Panc1 (cell line): ENCODE data around the gene UBE2J2. TPM values are rescaled to one million over a fixed set of nuclear protein-coding genes. Genes with fewer than 3 reads are reported as not detected.

ENCODE experiments used
- ATAC-seq: fragments of 200-7000 bp; cut with Tn5 transposase; 2 replicates; pipeline ENCODE4 v1.9.1; 2020; ENCODE audit warnings: mild to moderate bottlenecking, moderate library complexity
- BruUV-seq: library from RNA; stranded (reverse); fragments of 400-500 nt; replicated peaks from 2 replicates; lab custom pipeline; 2021; lab: Mats Ljungman, UMichigan
- CTCF ChIA-PET: fragments of 300-600 bp; sonication (Branson Sonifier 250); formaldehyde crosslinking; loops from one replicate; lab custom pipeline; 2022; ENCODE audit warnings: antibody characterized with exemption; lab: Charles Lee
- POLR2A ChIA-PET: fragments of 300-600 bp; sonication (Branson Sonifier 250); formaldehyde crosslinking; loops from one replicate; lab custom pipeline; 2022; ENCODE audit warnings: antibody characterized with exemption; lab: Charles Lee
- DNase-seq: peaks from one replicate; pipeline ENCODE4 v3.0.0-alpha.2; 2010; ENCODE audit warnings: low read depth, low spot score
- H3K27ac ChIP-seq: 2 replicates; pipeline ENCODE4 v1.5.1; 2011; ENCODE audit warnings: mild to moderate bottlenecking, low read length, inconsistent platforms
- H3K27me3 ChIP-seq: fragments of 200-500 bp; sonication (Bioruptor generic); 2 replicates; pipeline ENCODE4 v1.6.0; 2014; ENCODE audit warnings: low read length, inconsistent platforms; ENCODE audit not compliant: control insufficient read depth, insufficient read depth
- H3K36me3 ChIP-seq: fragments of 200-500 bp; sonication (Bioruptor generic); 2 replicates; pipeline ENCODE4 v1.5.1; 2014; ENCODE audit warnings: inconsistent platforms, mild to moderate bottlenecking, low read length, moderate library complexity; ENCODE audit not compliant: control insufficient read depth, insufficient read depth
- H3K4me1 ChIP-seq: 2 replicates; pipeline ENCODE4 v1.5.1; 2011; ENCODE audit warnings: inconsistent platforms, mild to moderate bottlenecking, low read length, moderate library complexity; ENCODE audit not compliant: control insufficient read depth, insufficient read depth
- H3K4me3 ChIP-seq, 2 experiments: 2 replicates each; pipeline ENCODE4 v1.5.1; 2011 to 2012; ENCODE audit warnings: low read depth in 2 of 2, low read length in 2 of 2, mild to moderate bottlenecking in 2 of 2, inconsistent platforms in 1 of 2, moderate library complexity in 1 of 2
- H3K9me3 ChIP-seq: fragments of 200-500 bp; sonication (Bioruptor generic); 2 replicates; pipeline ENCODE4 v1.5.1; 2014; ENCODE audit warnings: low read depth, mild to moderate bottlenecking, inconsistent platforms, low read length, moderate library complexity; ENCODE audit not compliant: control insufficient read depth, insufficient read depth
- CTCF ChIP-seq: fragments of 450-650 bp; IDR thresholded peaks from 2 replicates; pipeline ENCODE4 v1.5.1; 2017; ENCODE audit warnings: mild to moderate bottlenecking
- POLR2AphosphoS5 ChIP-seq: IDR thresholded peaks from 2 replicates; pipeline ENCODE4 v1.6.1; 2012; ENCODE audit warnings: mild to moderate bottlenecking, low read depth, low read length, moderate library complexity
- REST ChIP-seq, 2 experiments: IDR thresholded peaks; 2 replicates each; pipeline ENCODE4 v1.6.1; 2011 to 2012; ENCODE audit warnings: low read depth in 2 of 2, control low read depth in 1 of 2, low read length in 1 of 2, mild to moderate bottlenecking in 1 of 2, moderate library complexity in 1 of 2; ENCODE audit not compliant: insufficient read depth in 1 of 2
- SIN3A ChIP-seq: IDR thresholded peaks from 2 replicates; pipeline ENCODE4 v1.6.1; 2012; ENCODE audit warnings: low read depth, mild to moderate bottlenecking, low read length, moderate library complexity, borderline replicate concordance; ENCODE audit not compliant: insufficient read depth
- TCF7L2 ChIP-seq: IDR thresholded peaks from 2 replicates; pipeline ENCODE4 v1.6.1; 2011; ENCODE audit warnings: mild to moderate bottlenecking, low read depth, low read length, inconsistent platforms
- in situ Hi-C: cut with HindIII; loops from 2 replicates; pipeline ENCODE4 v1.10.0; 2016; ENCODE audit warnings: low sequenced_read_pairs, low pct_unique_long_range_greater_than_20kb
- intact Hi-C: fragments of 100-400 bp; cut with micrococcal nuclease; formaldehyde crosslinking; loops from one replicate; pipeline ENCODE4 v1.10.0; 2022; ENCODE audit not compliant: unreplicated experiment
- total RNA-seq: library from RNA; stranded (reverse); gene quantifications from one replicate; pipeline ENCODE4 v1.2.1, GENCODE V29; 2021; ENCODE audit not compliant: unreplicated experiment

The UBE2J2 gene
- total RNA-seq, 1 experiment from 2014 or later = 101 TPM

DNA sequence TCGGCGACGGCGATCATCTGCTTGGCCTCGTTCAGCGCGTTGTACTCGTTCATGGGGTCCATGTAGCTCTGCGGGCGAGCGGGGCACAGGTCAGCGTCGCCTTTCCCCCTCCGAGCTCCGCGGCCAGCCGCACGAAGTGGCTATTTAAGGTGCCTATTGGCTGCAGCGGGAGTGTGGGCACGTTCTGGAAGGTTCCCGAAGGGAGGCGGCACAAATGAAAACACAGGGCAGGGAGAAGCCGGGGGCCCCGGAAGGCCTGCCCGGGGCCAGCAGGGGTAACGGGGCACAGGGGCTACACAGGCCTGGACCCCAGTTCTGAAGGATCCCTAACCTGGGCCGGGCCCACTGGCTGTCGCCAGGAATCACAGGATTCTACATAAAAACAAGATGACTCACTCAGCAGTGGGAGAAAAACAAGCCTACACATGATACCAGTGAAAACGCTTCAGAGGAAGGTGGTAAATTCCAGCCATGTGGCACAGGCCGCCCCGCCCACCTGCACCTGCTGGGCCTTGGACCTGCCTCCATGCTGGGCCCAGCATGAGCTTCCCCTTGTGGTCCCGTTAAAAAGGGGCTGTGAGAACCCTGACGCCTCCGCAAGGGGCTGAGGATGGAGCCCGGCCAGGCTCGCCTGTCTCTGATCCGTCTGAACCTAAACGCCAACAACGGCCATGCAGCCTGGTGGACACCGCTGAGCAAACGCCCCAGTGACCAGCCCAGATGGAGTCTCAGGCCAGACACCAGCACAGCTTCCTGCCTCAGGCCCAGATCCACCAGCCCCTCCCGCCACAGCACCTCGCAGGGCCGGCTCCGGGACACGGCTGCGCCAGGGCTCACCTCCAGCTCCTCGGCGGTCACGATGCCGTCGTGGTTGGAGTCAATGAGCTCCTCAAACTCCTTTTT is 55.8 kb downstream of the UBE2J2 start:
- intact Hi-C loops (no loop called here), in situ Hi-C loops (no loop called here)
- DNase-seq = no peak
- no TSS peak for BruUV-seq
- H3K27ac ChIP-seq = no peak overlapping the region
- no peak overlapping the region for H3K4me3 ChIP-seq
- no peaks in the 10 kb centered on the region for H3K4me1 ChIP-seq
- TF ChIP-seq SIN3A (no peak), POLR2AphosphoS5 (no peak), TCF7L2 (no peak), CTCF (no peak), REST (IDR thresholded peaks at IDR 0.05; ENCODE audit: insufficient read depth in 1 of 2, low read depth in 2 of 2, low read length in 1 of 2) (no peak)
- H3K27me3 ChIP-seq = no peaks in the 10 kb centered on the region
- no peaks in the 10 kb centered on the region for H3K9me3 ChIP-seq
- CTCF ChIA-PET = no interaction called here
- POLR2A ChIA-PET = no interaction called here
- ATAC-seq = no peak
- peaks cover 2% of the 10 kb centered on the region; the same call in 1 of the 2 replicates for H3K36me3 ChIP-seq

- intact Hi-C loops = no loop called here
- Histone ChIP-seq H3K27ac (no peak overlapping the region), H3K4me3 (no peak overlapping the region), H3K27me3 (no peaks in the 10 kb centered on the region), H3K4me1 (no peaks in the 10 kb centered on the region), H3K36me3 (peaks cover 2% of the 10 kb centered on the region; the same call in 1 of the 2 replicates), H3K9me3 (no peaks in the 10 kb centered on the region)
- ChIA-PET CTCF (interaction anchor here (0.7 kb wide), 1 partner anchor 233 kb away, joined by 3 read pairs; no protein-coding TSS in a partner anchor), POLR2A (no interaction called here)
- ATAC-seq (no peak), DNase-seq (no peak)
- no peak for TF ChIP-seq CTCF
- TF ChIP-seq SIN3A = no peak
- TF ChIP-seq REST (IDR thresholded peaks at IDR 0.05; ENCODE audit: insufficient read depth in 1 of 2, low read depth in 2 of 2, low read length in 1 of 2) = no peak
- TF ChIP-seq TCF7L2 = no peak
- no peak for TF ChIP-seq POLR2AphosphoS5
- TSS peak; percentile 91 for BruUV-seq
- in situ Hi-C loops = no loop called here
These were observed 56.7 kb downstream of the UBE2J2 start for GRCh38 chr1:1216770-1217620.
